ENCODE results near the gene OPA3. TPM values are rescaled to one million over a fixed set of nuclear protein-coding genes. Genes with fewer than 3 reads are reported as not detected.
A peak's percentile ranks its signal among the peaks of the same experiment; 100 is the strongest.

OPA3 gene
- total RNA-seq, 1 experiment from 2014 or later, result 10.1 TPM

DNA sequence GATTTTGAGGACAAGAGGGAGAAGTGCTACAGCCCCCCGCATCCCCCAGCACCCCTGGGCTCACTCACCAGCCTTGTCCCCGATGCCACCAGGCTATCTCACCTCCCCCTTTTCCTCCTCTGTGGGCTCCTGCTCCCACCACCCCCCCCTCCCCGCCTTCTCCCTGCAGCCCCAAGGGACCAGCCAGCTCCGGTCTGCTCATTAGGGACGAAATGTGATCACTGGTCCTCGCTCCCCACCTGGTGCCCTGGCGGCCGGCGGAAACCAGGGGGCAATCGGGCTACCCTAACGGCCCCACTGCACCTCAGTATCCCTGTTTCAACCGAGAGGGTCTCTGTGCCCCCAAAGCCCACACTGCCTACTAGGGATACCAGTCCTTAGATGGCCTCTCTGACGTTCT lies 14.7 kb upstream of the OPA3 start:
- Mint-ChIP-seq H3K4me3 (peak overlapping the region; percentile 69), H3K36me3 (no peaks in the 10 kb centered on the region), H3K27me3 (ENCODE audit: low read depth) (peaks cover 94% of the 10 kb centered on the region), H3K27ac (no peak overlapping the region), H3K9me3 (no peaks in the 10 kb centered on the region), H3K4me1 (peaks cover 63% of the 10 kb centered on the region)
- ChIA-PET POLR2A (no interaction called here), CTCF (interaction anchor here (0.6 to 5.2 kb wide), 13 partner anchors 8 to 501 kb away, joined by 4 to 81 read pairs (median 6); partner anchors contain the start of genes OPA3, QPCTL and SIX5)
- ATAC-seq, result no peak
- no peak for DNase-seq (ENCODE audit: low spot score)
- TF ChIP-seq ETV6 (CRISPR knock-in tag; IDR thresholded peaks at IDR 0.05) (no peak), ZNF671 (CRISPR knock-in tag; IDR thresholded peaks at IDR 0.05) (no peak), CREM (CRISPR knock-in tag; IDR thresholded peaks at IDR 0.05) (no peak), ZNF121 (CRISPR knock-in tag; IDR thresholded peaks at IDR 0.05) (no peak), JAZF1 (CRISPR knock-in tag; IDR thresholded peaks at IDR 0.05) (no peak), ZNF219 (CRISPR knock-in tag; IDR thresholded peaks at IDR 0.05; ENCODE audit: borderline replicate concordance) (no peak), RELA (CRISPR knock-in tag; IDR thresholded peaks at IDR 0.05; ENCODE audit: borderline replicate concordance) (no peak), ZNF396 (CRISPR knock-in tag; IDR thresholded peaks at IDR 0.05; ENCODE audit: borderline replicate concordance) (no peak), TEAD4 (CRISPR knock-in tag; IDR thresholded peaks at IDR 0.05) (no peak)
- TF ChIP-seq, protein P1, sequence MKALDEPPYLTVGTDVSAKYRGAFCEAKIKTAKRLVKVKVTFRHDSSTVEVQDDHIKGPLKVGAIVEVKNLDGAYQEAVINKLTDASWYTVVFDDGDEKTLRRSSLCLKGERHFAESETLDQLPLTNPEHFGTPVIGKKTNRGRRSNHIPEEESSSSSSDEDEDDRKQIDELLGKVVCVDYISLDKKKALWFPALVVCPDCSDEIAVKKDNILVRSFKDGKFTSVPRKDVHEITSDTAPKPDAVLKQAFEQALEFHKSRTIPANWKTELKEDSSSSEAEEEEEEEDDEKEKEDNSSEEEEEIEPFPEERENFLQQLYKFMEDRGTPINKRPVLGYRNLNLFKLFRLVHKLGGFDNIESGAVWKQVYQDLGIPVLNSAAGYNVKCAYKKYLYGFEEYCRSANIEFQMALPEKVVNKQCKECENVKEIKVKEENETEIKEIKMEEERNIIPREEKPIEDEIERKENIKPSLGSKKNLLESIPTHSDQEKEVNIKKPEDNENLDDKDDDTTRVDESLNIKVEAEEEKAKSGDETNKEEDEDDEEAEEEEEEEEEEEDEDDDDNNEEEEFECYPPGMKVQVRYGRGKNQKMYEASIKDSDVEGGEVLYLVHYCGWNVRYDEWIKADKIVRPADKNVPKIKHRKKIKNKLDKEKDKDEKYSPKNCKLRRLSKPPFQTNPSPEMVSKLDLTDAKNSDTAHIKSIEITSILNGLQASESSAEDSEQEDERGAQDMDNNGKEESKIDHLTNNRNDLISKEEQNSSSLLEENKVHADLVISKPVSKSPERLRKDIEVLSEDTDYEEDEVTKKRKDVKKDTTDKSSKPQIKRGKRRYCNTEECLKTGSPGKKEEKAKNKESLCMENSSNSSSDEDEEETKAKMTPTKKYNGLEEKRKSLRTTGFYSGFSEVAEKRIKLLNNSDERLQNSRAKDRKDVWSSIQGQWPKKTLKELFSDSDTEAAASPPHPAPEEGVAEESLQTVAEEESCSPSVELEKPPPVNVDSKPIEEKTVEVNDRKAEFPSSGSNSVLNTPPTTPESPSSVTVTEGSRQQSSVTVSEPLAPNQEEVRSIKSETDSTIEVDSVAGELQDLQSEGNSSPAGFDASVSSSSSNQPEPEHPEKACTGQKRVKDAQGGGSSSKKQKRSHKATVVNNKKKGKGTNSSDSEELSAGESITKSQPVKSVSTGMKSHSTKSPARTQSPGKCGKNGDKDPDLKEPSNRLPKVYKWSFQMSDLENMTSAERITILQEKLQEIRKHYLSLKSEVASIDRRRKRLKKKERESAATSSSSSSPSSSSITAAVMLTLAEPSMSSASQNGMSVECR (CRISPR knock-in tag; IDR thresholded peaks at IDR 0.05; ENCODE audit: borderline replicate concordance), result no peak
- TF ChIP-seq, protein P2, sequence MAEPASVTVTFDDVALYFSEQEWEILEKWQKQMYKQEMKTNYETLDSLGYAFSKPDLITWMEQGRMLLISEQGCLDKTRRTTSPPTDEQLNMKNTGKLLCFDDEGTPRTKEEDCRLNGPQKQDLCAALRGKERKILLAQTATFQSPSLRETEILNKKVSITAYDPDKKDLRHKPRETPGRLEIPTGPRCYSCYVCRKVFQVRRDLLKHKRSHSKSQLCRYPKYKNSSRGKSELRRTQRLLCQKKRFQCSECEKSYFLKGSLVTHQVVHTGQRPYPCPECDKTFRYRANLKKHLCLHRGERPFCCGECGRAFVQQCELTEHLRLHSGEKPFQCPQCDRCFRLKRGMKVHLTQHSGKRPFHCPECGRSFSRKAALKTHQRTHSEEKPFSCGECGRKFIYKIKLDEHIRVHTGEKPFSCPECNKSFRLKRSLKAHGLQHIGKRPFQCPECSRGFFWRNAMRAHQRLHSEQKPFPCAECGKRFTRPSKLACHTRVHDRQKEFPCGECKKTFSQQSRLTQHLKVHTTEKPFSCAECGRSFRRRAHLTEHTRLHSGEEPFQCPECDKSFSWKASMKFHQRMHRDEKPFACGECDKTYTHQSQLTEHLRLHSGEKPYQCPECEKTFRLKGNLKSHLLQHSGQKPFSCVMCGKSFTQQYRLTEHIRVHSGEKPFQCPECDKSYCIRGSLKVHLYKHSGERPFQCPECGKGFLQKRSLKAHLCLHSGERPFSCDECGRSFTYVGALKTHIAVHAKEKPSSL (CRISPR knock-in tag; conservative IDR thresholded peaks at IDR 0.05), result no peak
- TF ChIP-seq, protein P3, sequence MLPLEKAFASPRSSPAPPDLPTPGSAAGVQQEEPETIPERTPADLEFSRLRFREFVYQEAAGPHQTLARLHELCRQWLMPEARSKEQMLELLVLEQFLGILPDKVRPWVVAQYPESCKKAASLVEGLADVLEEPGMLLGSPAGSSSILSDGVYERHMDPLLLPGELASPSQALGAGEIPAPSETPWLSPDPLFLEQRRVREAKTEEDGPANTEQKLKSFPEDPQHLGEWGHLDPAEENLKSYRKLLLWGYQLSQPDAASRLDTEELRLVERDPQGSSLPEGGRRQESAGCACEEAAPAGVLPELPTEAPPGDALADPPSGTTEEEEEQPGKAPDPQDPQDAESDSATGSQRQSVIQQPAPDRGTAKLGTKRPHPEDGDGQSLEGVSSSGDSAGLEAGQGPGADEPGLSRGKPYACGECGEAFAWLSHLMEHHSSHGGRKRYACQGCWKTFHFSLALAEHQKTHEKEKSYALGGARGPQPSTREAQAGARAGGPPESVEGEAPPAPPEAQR (CRISPR knock-in tag; IDR thresholded peaks at IDR 0.05), result no peak
- TF ChIP-seq, protein P4, sequence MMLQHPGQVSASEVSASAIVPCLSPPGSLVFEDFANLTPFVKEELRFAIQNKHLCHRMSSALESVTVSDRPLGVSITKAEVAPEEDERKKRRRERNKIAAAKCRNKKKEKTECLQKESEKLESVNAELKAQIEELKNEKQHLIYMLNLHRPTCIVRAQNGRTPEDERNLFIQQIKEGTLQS (CRISPR knock-in tag; conservative IDR thresholded peaks at IDR 0.05), result no peak
- TF ChIP-seq, protein P5, sequence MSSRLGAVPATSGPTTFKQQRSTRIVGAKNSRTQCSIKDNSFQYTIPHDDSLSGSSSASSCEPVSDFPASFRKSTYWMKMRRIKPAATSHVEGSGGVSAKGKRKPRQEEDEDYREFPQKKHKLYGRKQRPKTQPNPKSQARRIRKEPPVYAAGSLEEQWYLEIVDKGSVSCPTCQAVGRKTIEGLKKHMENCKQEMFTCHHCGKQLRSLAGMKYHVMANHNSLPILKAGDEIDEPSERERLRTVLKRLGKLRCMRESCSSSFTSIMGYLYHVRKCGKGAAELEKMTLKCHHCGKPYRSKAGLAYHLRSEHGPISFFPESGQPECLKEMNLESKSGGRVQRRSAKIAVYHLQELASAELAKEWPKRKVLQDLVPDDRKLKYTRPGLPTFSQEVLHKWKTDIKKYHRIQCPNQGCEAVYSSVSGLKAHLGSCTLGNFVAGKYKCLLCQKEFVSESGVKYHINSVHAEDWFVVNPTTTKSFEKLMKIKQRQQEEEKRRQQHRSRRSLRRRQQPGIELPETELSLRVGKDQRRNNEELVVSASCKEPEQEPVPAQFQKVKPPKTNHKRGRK (CRISPR knock-in tag; IDR thresholded peaks at IDR 0.05; ENCODE audit: borderline replicate concordance), result no peak
- TF ChIP-seq, protein P6, sequence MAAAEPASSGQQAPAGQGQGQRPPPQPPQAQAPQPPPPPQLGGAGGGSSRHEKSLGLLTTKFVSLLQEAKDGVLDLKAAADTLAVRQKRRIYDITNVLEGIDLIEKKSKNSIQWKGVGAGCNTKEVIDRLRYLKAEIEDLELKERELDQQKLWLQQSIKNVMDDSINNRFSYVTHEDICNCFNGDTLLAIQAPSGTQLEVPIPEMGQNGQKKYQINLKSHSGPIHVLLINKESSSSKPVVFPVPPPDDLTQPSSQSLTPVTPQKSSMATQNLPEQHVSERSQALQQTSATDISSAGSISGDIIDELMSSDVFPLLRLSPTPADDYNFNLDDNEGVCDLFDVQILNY (CRISPR knock-in tag; IDR thresholded peaks at IDR 0.05), result no peak
- TF ChIP-seq, protein P7, sequence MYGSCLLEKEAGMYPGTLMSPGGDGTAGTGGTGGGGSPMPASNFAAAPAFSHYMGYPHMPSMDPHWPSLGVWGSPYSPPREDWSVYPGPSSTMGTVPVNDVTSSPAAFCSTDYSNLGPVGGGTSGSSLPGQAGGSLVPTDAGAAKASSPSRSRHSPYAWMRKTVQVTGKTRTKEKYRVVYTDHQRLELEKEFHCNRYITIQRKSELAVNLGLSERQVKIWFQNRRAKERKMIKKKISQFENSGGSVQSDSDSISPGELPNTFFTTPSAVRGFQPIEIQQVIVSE (CRISPR knock-in tag; IDR thresholded peaks at IDR 0.05; ENCODE audit: borderline replicate concordance), result no peak

Measured in WTC11 (cell line).